CD4-positive, alpha-beta T cell (primary cell): Measurements from ENCODE around the gene RABEP2. TPM values are rescaled to one million over a fixed set of nuclear protein-coding genes. Genes with fewer than 3 reads are reported as not detected.

ENCODE experiments used
- ATAC-seq: fragments of 200-7000 bp; cut with Tn5 transposase; one replicate; pipeline ENCODE4 v1.10.0; 2022; ENCODE audit warnings: mild to moderate bottlenecking; ENCODE audit not compliant: poor library complexity
- CTCF ChIA-PET: fragments of 350-600 bp; sonication (Branson Sonifier 250); formaldehyde crosslinking; loops from one replicate; lab custom pipeline; 2021; ENCODE audit warnings: antibody characterized with exemption, inconsistent platforms; lab: Charles Lee
- POLR2A ChIA-PET: fragments of 350-600 bp; sonication (Branson Sonifier 250); formaldehyde crosslinking; loops from one replicate; lab custom pipeline; 2021; ENCODE audit warnings: antibody characterized with exemption, inconsistent platforms; lab: Charles Lee
- DNase-seq, 14 experiments: peaks; one replicate each; pipeline ENCODE4 v3.0.0-alpha.2; 2013 to 2020; ENCODE audit warnings: mixed read lengths in 2 of 14
- H3K27ac ChIP-seq, 2 donors: one replicate each; pipeline versions ENCODE4 v1.5.1 to v1.7.0; 2013; ENCODE audit warnings: low read length in 2 of 2, low read depth in 1 of 2, mild to moderate bottlenecking in 1 of 2
- H3K27me3 ChIP-seq, 2 experiments: 1 replicate in 1 of 2; 2 replicates in 1 of 2; pipeline versions ENCODE4 v1.6.1 to v1.7.0; 2013; ENCODE audit warnings: low read length in 2 of 2, control low read depth in 1 of 2, mild to moderate bottlenecking in 1 of 2, moderate library complexity in 1 of 2; ENCODE audit not compliant: insufficient read depth in 2 of 2, control insufficient read depth in 1 of 2
- H3K36me3 ChIP-seq: one replicate; pipeline ENCODE4 v1.6.1; 2013; ENCODE audit warnings: low read length, control low read depth; ENCODE audit not compliant: insufficient read depth
- H3K4me1 ChIP-seq: one replicate; pipeline ENCODE4 v1.6.1; 2013; ENCODE audit warnings: low read length, control low read depth; ENCODE audit not compliant: insufficient read depth
- H3K4me3 ChIP-seq: one replicate; pipeline ENCODE4 v1.5.1; 2013; ENCODE audit warnings: mild to moderate bottlenecking, low read length, moderate library complexity
- H3K9me3 ChIP-seq, 2 experiments: 1 replicate in 1 of 2; 2 replicates in 1 of 2; pipeline versions ENCODE4 v1.6.1 to v1.7.0; 2013; ENCODE audit warnings: low read length in 2 of 2, mild to moderate bottlenecking in 2 of 2, control low read depth in 1 of 2, moderate library complexity in 1 of 2; ENCODE audit not compliant: control insufficient read depth in 1 of 2, insufficient read depth in 1 of 2
- H3K27ac Mint-ChIP-seq: one replicate; pipeline ENCODE4 v1.8.0; 2020; ENCODE audit warnings: mixed read lengths
- H3K27me3 Mint-ChIP-seq: one replicate; pipeline ENCODE4 v1.8.0; 2021; ENCODE audit warnings: mixed read lengths
- H3K36me3 Mint-ChIP-seq: one replicate; pipeline ENCODE4 v1.8.0; 2021; ENCODE audit warnings: low read depth, mixed read lengths
- H3K4me1 Mint-ChIP-seq: one replicate; pipeline ENCODE4 v1.8.0; 2021; ENCODE audit warnings: low read depth, mixed read lengths
- H3K4me3 Mint-ChIP-seq: one replicate; pipeline ENCODE4 v1.8.0; 2020; ENCODE audit warnings: mild to moderate bottlenecking, mixed read lengths
- H3K9me3 Mint-ChIP-seq: one replicate; pipeline ENCODE4 v1.8.0; 2020; ENCODE audit warnings: mixed read lengths
- CTCF ChIP-seq: fragments of 200-600 bp; IDR thresholded peaks from one replicate; pipeline ENCODE4 v1.8.0; 2022; ENCODE audit warnings: antibody characterized with exemption, mild to moderate bottlenecking
- intact Hi-C, 2 experiments: fragments of 100-400 bp; cut with DNase I in 1 of 2; cut with micrococcal nuclease in 1 of 2; formaldehyde crosslinking; loops; one replicate each; pipeline versions ENCODE4 v1.15.1 to v1.9.0; 2023 to 2025; cut with DNase I, micrococcal nuclease
- total RNA-seq, 174 experiments: library from RNA in 2 of 174; stranded (reverse) in 2 of 174; gene quantifications; one replicate each; pipeline ENCODE4 v1.2.3 and lab custom pipeline; 2021 to 2026

The RABEP2 gene
- total RNA-seq, 2 experiments from 2014 or later: 23.3 to 23.4 TPM

GRCh38 chr16:28886945-28887344, 38.1 kb downstream of the RABEP2 start:
- TF ChIP-seq CTCF: no peak

GRCh38 chr16:28884045-28884444, 41.0 kb downstream of the RABEP2 start:
- Mint-ChIP-seq H3K4me3 (peak overlapping the region; percentile 8), H3K36me3 (no peaks in the 10 kb centered on the region), H3K4me1 (peaks cover 6% of the 10 kb centered on the region), H3K9me3 (no peaks in the 10 kb centered on the region), H3K27me3 (peaks cover 6% of the 10 kb centered on the region), H3K27ac (no peak overlapping the region)
- ATAC-seq (no peak), DNase-seq (no peak)
- TF ChIP-seq CTCF: no peak
- no peak overlapping the region for H3K27ac ChIP-seq
- no peaks in the 10 kb centered on the region for H3K36me3 ChIP-seq
- intact Hi-C loops: no loop called here
- H3K4me3 ChIP-seq: no peak overlapping the region
- POLR2A ChIA-PET: no interaction called here
- H3K4me1 ChIP-seq: peaks cover 14% of the 10 kb centered on the region
- peaks cover 0 to 9% of the 10 kb centered on the region in 2 experiments for H3K27me3 ChIP-seq
- CTCF ChIA-PET: no interaction called here
- H3K9me3 ChIP-seq: no peaks in the 10 kb centered on the region

More at GRCh38 chr16:28886945-28887344, 38.1 kb downstream of the RABEP2 start:
- H3K9me3 Mint-ChIP-seq: no peaks in the 10 kb centered on the region
- ChIA-PET POLR2A (no interaction called here), CTCF (no interaction called here)
- no peak overlapping the region for H3K27ac ChIP-seq
- H3K27me3 ChIP-seq: no peaks in the 10 kb centered on the region
- H3K36me3 ChIP-seq: no peaks in the 10 kb centered on the region
- ATAC-seq (no peak), DNase-seq (no peak)
- H3K4me3 ChIP-seq: no peak overlapping the region
- H3K27me3 Mint-ChIP-seq: no peaks in the 10 kb centered on the region
- H3K4me1 ChIP-seq: no peaks in the 10 kb centered on the region
- no peak overlapping the region for H3K27ac Mint-ChIP-seq
- H3K4me1 Mint-ChIP-seq: no peaks in the 10 kb centered on the region
- H3K9me3 ChIP-seq: no peaks in the 10 kb centered on the region
- intact Hi-C loops: no loop called here
- H3K4me3 Mint-ChIP-seq: no peak overlapping the region
- no peaks in the 10 kb centered on the region for H3K36me3 Mint-ChIP-seq

GRCh38 chr16:28883221-28883996, 41.6 kb downstream of the RABEP2 start:
- POLR2A ChIA-PET: no interaction called here
- TF ChIP-seq CTCF: no peak
- H3K4me3 Mint-ChIP-seq: no peak overlapping the region

More at GRCh38 chr16:28883221-28883996, 41.6 kb downstream of the RABEP2 start:
- ATAC-seq (no peak), DNase-seq (no peak)
- Mint-ChIP-seq H3K27ac (no peak overlapping the region), H3K27me3 (peaks cover 6% of the 10 kb centered on the region), H3K4me1 (peaks cover 8% of the 10 kb centered on the region), H3K36me3 (no peaks in the 10 kb centered on the region), H3K9me3 (no peaks in the 10 kb centered on the region)
- Histone ChIP-seq H3K9me3 (no peaks in the 10 kb centered on the region), H3K4me1 (peaks cover 20% of the 10 kb centered on the region), H3K27me3 (peaks cover 0 to 9% of the 10 kb centered on the region in 2 experiments), H3K27ac (no peak overlapping the region), H3K4me3 (no peak overlapping the region), H3K36me3 (no peaks in the 10 kb centered on the region)
- intact Hi-C loops: no loop called here
- CTCF ChIA-PET: no interaction called here
